Heart left ventricle (tissue), 13 donors: Measurements from ENCODE around the gene TBL1X.

Experiments used
- CTCF ChIP-seq, 12 donors: fragments of 200-600 bp; sonication (generic) in 4 of 12; IDR thresholded peaks; one replicate each; pipeline versions ENCODE4 v1.5.0 to v1.8.0; 2018 to 2022; ENCODE audit warnings: antibody characterized with exemption in 12 of 12, mild to moderate bottlenecking in 5 of 12
- POLR2A ChIP-seq, 2 donors: fragments of 450-650 bp; IDR thresholded peaks; one replicate each; pipeline ENCODE4 v1.6.1; 2017; ENCODE audit warnings: antibody characterized with exemption in 2 of 2, mild to moderate bottlenecking in 2 of 2, moderate library complexity in 2 of 2
- donor health status: ischemic (EF 13 %, LVEDD 7.1; RV severe dilation, severe dysfunction).
- donor health status: DM: no; HTN: yes; CAD: no.
- donor health status: DM: no; HTN: no; CAD: no.
- donor health status: ischemic (EF 25% LVEDD 6.9; RV normal size, moderate dysfunction).
- donor health status: ischemic (EF 25% LVEDD 5.7; RV mildly dilated, moderate dysfunction).
- donor health status: ischemic (EF 35%, LVEDD 5.7; RV mildly dilated, moderate dysfunction).
- donor health status: nonischemic (EF 11% LVEDD 7.7; RV severe dilation, severe dysfunction).
- donor health status: DM: yes; HTN: yes; CAD: no.
- donor health status: PGD.
- donor health status: ischemic (EF 29% LVEDD 5.4; RV normal size, mild dysfunction).
- donor health status: nonischemic (EF 23%, LVEDD 6.1; RV moderate dilation, normal function).

DNA sequence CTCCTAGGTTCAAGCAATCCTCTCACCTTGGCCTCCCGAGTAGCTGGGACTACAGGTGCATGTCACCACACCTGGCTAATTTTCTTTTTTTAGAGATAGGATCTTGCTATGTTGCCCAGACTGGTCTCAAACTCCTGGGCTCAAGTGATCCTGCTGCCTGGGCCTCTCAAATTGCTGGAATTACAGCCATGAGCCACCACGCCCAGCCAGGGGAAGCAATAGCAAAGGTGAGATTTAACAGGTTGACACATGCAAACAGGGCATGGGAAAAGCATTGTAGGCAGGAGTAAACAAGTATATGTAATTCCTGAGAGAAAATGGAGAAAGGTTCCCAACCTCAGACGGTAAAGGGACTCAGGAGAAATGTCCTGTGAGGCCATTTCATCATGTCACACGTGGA is 33.6 kb upstream of the TBL1X start:
- no peak for TF ChIP-seq CTCF (IDR thresholded peaks at IDR 0.05)
- no peak for TF ChIP-seq POLR2A (IDR thresholded peaks at IDR 0.05)
